Sigmoid colon (tissue), 4 donors: ENCODE data around the gene CCDC85C.

Experiments used
- POLR2A ChIP-seq, 2 donors: fragments of 450-650 bp; IDR thresholded peaks; one replicate each; pipeline ENCODE4 v1.6.1; 2016; ENCODE audit warnings: antibody characterized with exemption in 2 of 2, mild to moderate bottlenecking in 2 of 2, moderate library complexity in 2 of 2
- POLR2AphosphoS5 ChIP-seq, 4 donors: sonication (generic); formaldehyde crosslinking; IDR thresholded peaks; one replicate each; pipeline ENCODE4 v1.6.1; 2017; ENCODE audit warnings: antibody characterized with exemption in 4 of 4
- TF ChIP-seq, protein P1 (sequence below), 4 experiments: fragments of 450-650 bp in 3 of 4; fragments of 200-600 bp in 1 of 4; IDR thresholded peaks; one replicate each; pipeline ENCODE4 v1.5.1; 2016 to 2019; ENCODE audit warnings: antibody characterized with exemption in 4 of 4, mild to moderate bottlenecking in 3 of 4, moderate library complexity in 2 of 4

DNA sequence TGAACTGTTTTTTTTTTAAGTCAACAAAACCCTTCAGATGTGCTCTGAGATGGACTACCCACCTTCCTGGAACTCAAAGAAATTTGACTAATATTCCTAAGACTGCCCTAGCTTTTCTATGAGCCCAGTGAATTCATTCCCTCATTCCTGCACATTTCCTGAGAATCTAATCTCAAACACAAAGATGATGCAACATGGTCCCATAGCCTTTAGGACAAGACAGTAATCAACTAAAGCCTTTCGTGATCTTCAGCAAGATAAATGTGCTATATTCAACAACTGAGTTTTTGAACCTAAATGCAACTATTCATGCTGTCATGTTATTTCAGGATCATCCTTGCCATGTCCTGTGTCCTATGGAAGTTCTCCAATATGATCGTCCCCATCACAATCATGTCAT, 128.3 kb downstream of the CCDC85C start:
- TF ChIP-seq, protein P1, sequence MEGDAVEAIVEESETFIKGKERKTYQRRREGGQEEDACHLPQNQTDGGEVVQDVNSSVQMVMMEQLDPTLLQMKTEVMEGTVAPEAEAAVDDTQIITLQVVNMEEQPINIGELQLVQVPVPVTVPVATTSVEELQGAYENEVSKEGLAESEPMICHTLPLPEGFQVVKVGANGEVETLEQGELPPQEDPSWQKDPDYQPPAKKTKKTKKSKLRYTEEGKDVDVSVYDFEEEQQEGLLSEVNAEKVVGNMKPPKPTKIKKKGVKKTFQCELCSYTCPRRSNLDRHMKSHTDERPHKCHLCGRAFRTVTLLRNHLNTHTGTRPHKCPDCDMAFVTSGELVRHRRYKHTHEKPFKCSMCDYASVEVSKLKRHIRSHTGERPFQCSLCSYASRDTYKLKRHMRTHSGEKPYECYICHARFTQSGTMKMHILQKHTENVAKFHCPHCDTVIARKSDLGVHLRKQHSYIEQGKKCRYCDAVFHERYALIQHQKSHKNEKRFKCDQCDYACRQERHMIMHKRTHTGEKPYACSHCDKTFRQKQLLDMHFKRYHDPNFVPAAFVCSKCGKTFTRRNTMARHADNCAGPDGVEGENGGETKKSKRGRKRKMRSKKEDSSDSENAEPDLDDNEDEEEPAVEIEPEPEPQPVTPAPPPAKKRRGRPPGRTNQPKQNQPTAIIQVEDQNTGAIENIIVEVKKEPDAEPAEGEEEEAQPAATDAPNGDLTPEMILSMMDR (IDR thresholded peaks at IDR 0.05), result no peak
- no peak for TF ChIP-seq POLR2A (IDR thresholded peaks at IDR 0.05)
- no peak for TF ChIP-seq POLR2AphosphoS5 (IDR thresholded peaks at IDR 0.05)
